Measurements from ENCODE around the gene PLEKHA5. TPM values are rescaled to one million over a fixed set of nuclear protein-coding genes. Genes with fewer than 3 reads are reported as not detected.

PLEKHA5 gene
- polyA plus RNA-seq, 1 of the 3 experiments (the other 2 are of a cell fraction): 7.1 TPM

DNA sequence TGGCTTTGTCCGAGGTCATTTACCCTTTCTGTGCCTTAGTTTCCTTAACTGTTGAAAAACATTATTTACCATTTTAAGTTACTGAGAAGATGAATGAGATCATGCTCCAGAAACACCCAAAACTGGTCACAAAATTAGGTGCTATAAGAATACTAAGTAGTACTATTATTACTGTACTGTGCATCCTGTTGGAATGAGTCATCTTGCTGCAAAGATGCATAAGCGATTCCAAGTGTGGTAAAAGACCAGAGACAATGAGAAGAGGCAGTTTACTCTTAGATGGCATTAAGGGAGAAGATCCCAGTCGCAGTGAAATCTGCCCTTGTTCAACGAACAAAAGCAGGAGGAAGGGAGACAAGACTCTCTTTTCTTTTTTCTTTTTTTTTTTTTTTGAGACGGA lies 4.2 kb upstream of the PLEKHA5 start (continued):
- TF ChIP-seq, protein P1, sequence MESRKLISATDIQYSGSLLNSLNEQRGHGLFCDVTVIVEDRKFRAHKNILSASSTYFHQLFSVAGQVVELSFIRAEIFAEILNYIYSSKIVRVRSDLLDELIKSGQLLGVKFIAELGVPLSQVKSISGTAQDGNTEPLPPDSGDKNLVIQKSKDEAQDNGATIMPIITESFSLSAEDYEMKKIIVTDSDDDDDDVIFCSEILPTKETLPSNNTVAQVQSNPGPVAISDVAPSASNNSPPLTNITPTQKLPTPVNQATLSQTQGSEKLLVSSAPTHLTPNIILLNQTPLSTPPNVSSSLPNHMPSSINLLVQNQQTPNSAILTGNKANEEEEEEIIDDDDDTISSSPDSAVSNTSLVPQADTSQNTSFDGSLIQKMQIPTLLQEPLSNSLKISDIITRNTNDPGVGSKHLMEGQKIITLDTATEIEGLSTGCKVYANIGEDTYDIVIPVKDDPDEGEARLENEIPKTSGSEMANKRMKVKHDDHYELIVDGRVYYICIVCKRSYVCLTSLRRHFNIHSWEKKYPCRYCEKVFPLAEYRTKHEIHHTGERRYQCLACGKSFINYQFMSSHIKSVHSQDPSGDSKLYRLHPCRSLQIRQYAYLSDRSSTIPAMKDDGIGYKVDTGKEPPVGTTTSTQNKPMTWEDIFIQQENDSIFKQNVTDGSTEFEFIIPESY (IDR thresholded peaks at IDR 0.05; ENCODE audit: borderline replicate concordance, low read depth): no peak

DNA sequence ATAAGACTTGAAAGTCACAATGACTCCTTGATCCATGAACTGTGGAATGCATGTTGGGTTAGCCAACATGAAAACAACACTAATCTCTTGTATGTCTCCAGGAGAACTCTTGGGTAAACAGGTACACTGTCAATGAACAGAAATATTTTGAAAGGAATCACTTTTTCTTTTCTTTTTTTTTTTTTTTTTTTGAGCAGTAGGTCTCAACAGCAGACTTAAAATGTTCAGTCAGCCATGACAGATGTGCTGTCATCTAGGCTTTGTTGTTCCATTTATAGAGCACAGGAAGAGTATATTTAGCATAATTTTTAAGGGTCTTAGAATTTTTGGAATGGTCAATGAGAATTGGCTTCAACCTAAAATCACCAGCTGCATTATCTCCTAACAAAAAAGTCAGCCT lies 2.3 kb upstream of the PLEKHA5 start:
- TF ChIP-seq, protein P2, sequence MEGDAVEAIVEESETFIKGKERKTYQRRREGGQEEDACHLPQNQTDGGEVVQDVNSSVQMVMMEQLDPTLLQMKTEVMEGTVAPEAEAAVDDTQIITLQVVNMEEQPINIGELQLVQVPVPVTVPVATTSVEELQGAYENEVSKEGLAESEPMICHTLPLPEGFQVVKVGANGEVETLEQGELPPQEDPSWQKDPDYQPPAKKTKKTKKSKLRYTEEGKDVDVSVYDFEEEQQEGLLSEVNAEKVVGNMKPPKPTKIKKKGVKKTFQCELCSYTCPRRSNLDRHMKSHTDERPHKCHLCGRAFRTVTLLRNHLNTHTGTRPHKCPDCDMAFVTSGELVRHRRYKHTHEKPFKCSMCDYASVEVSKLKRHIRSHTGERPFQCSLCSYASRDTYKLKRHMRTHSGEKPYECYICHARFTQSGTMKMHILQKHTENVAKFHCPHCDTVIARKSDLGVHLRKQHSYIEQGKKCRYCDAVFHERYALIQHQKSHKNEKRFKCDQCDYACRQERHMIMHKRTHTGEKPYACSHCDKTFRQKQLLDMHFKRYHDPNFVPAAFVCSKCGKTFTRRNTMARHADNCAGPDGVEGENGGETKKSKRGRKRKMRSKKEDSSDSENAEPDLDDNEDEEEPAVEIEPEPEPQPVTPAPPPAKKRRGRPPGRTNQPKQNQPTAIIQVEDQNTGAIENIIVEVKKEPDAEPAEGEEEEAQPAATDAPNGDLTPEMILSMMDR (IDR thresholded peaks at IDR 0.05): no peak
- TF ChIP-seq NRF1 (IDR thresholded peaks at IDR 0.05; ENCODE audit: low read depth, low read length) (no peak), POLR2AphosphoS5 (IDR thresholded peaks at IDR 0.05; ENCODE audit: low read depth, low read length) (no peak), FOSL2 (IDR thresholded peaks at IDR 0.05; ENCODE audit: borderline replicate concordance, low read depth) (no peak), MEF2A (IDR thresholded peaks at IDR 0.05; ENCODE audit: borderline replicate concordance, low read depth) (no peak), NFIC (IDR thresholded peaks at IDR 0.05; ENCODE audit: borderline replicate concordance) (no peak), GABPA (IDR thresholded peaks at IDR 0.05; ENCODE audit: low read depth) (no peak), RCOR1 (IDR thresholded peaks at IDR 0.05; ENCODE audit: low read length) (no peak), TEAD4 (IDR thresholded peaks at IDR 0.05; ENCODE audit: borderline replicate concordance, insufficient read depth) (no peak), CHD2 (IDR thresholded peaks at IDR 0.05; ENCODE audit: low read length, partially characterized antibody) (no peak), FOXJ3 (CRISPR knock-in tag; IDR thresholded peaks at IDR 0.05) (no peak), EZH2phosphoT487 (IDR thresholded peaks at IDR 0.05; ENCODE audit: borderline replicate concordance, low read depth) (no peak), GATA2 (CRISPR knock-in tag; IDR thresholded peaks at IDR 0.05) (no peak), MXI1 (IDR thresholded peaks at IDR 0.05; ENCODE audit: low read depth, low read length) (no peak), JUND (IDR thresholded peaks at IDR 0.05) (no peak)
- TF ChIP-seq, protein P3, sequence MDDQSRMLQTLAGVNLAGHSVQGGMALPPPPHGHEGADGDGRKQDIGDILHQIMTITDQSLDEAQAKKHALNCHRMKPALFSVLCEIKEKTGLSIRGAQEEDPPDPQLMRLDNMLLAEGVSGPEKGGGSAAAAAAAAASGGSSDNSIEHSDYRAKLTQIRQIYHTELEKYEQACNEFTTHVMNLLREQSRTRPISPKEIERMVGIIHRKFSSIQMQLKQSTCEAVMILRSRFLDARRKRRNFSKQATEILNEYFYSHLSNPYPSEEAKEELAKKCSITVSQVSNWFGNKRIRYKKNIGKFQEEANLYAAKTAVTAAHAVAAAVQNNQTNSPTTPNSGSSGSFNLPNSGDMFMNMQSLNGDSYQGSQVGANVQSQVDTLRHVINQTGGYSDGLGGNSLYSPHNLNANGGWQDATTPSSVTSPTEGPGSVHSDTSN (IDR thresholded peaks at IDR 0.05): no peak
- TF ChIP-seq, protein P4, sequence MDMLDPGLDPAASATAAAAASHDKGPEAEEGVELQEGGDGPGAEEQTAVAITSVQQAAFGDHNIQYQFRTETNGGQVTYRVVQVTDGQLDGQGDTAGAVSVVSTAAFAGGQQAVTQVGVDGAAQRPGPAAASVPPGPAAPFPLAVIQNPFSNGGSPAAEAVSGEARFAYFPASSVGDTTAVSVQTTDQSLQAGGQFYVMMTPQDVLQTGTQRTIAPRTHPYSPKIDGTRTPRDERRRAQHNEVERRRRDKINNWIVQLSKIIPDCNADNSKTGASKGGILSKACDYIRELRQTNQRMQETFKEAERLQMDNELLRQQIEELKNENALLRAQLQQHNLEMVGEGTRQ (IDR thresholded peaks at IDR 0.05; ENCODE audit: borderline replicate concordance, low read depth, low read length): no peak
- TF ChIP-seq, protein P5, sequence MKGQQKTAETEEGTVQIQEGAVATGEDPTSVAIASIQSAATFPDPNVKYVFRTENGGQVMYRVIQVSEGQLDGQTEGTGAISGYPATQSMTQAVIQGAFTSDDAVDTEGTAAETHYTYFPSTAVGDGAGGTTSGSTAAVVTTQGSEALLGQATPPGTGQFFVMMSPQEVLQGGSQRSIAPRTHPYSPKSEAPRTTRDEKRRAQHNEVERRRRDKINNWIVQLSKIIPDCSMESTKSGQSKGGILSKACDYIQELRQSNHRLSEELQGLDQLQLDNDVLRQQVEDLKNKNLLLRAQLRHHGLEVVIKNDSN (IDR thresholded peaks at IDR 0.05; ENCODE audit: borderline replicate concordance, low read depth): no peak
- TF ChIP-seq, protein P1 (IDR thresholded peaks at IDR 0.05; ENCODE audit: borderline replicate concordance, low read depth): no peak
- TF ChIP-seq, protein P6, sequence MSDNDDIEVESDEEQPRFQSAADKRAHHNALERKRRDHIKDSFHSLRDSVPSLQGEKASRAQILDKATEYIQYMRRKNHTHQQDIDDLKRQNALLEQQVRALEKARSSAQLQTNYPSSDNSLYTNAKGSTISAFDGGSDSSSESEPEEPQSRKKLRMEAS (IDR thresholded peaks at IDR 0.05; ENCODE audit: low read depth): no peak
- H3K27me3 ChIP-seq (ENCODE audit: insufficient read depth): no peaks in the 10 kb centered on the region
- no peak for DNase-seq
- H3K4me2 ChIP-seq: no peak overlapping the region
- H3K4me3 ChIP-seq (ENCODE audit: low read depth in 2 of 2, low read length in 1 of 2): no peak overlapping the region
- H2AFZ ChIP-seq (ENCODE audit: low read depth): no peak overlapping the region
- no peak overlapping the region for H3K27ac ChIP-seq (ENCODE audit: low read depth in 2 of 2, low read length in 1 of 2)
- no peaks in the 10 kb centered on the region for H3K9me2 ChIP-seq
- H3K4me1 ChIP-seq (ENCODE audit: control insufficient read depth in 1 of 2, insufficient read depth in 2 of 2, low read depth in 1 of 2, low read length in 1 of 2): peaks cover 3 to 8% of the 10 kb centered on the region in 2 experiments; a peak in 2 of 4 replicates
- peaks cover 9% of the 10 kb centered on the region; the same call in 1 of the 2 replicates for H3K79me2 ChIP-seq (ENCODE audit: insufficient read depth)
- H3K9ac ChIP-seq: no peak overlapping the region
- POLR2A ChIA-PET: no interaction called here
- H4K20me1 ChIP-seq (ENCODE audit: insufficient read depth): no peaks in the 10 kb centered on the region
- 0 out of 2 replicates have a peak, but pooled peaks cover 5% of the 10 kb centered on the region for H3K9me3 ChIP-seq
- H3F3A ChIP-seq (replicated peaks; ENCODE audit: insufficient read depth): peaks cover 21% of the 10 kb centered on the region
- no peaks in the 10 kb centered on the region for H3K36me3 ChIP-seq (replicated peaks in 1 of 2; ENCODE audit: control insufficient read depth in 1 of 2, insufficient read depth in 2 of 2, low read length in 1 of 2)
- CTCF ChIA-PET: no interaction called here
